GM21360 (cell line): ENCODE measurements around the gene MACROH2A1.
A peak's percentile ranks its signal among the peaks of the same experiment; 100 is the strongest.
"Not testable (repeated sequence)": the region's sequence is repeated elsewhere in the genome, so short reads cannot be mapped to it uniquely, and the experiment has no call there.

ENCODE experiments used
- ATAC-seq: cut with Tn5 transposase; IDR thresholded peaks from one replicate; pipeline ENCODE4 v1.9.1; 2021; ENCODE audit warnings: mild to moderate bottlenecking, moderate library complexity; ENCODE audit not compliant: unreplicated experiment

The MACROH2A1 gene

GRCh38 chr5:135379046-135379654 lies 19.9 kb downstream of the MACROH2A1 start:
- no peak for ATAC-seq

GRCh38 chr5:135377751-135378680 lies 21.0 kb downstream of the MACROH2A1 start:
- peak; percentile 16 for ATAC-seq

DNA sequence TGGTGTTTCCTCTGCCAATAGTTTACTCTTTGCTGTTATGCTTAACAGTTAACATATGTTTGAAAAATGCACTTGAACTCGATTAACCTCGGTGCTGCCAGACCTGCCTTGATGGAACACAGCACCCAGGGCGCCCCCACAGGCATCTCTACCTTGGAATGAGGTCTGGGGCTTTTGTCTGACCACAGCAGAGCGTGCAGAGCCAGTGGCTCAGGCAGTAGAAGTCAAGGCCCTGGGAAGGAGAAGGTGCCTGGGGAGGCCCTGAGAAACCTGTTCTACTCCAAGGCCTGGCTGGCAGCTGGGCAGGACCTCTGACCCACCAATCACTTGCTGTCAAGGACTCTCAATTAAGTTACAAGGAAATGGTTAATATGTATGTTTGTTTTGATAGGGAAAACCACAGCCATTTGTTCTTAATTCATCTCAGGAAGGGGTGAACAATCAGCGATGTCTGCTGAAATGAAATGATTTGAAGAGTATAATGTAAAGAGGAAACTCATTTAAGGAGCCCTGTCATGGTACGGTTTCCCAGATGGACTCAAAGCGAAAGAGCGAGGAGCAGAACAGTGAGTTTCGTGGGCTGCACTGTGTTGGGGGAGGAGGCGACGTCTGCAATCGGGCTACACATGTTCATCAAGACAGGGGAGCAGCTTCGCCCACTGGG lies 21.9 kb downstream of the MACROH2A1 start:
- peak; percentile 88 for ATAC-seq

DNA sequence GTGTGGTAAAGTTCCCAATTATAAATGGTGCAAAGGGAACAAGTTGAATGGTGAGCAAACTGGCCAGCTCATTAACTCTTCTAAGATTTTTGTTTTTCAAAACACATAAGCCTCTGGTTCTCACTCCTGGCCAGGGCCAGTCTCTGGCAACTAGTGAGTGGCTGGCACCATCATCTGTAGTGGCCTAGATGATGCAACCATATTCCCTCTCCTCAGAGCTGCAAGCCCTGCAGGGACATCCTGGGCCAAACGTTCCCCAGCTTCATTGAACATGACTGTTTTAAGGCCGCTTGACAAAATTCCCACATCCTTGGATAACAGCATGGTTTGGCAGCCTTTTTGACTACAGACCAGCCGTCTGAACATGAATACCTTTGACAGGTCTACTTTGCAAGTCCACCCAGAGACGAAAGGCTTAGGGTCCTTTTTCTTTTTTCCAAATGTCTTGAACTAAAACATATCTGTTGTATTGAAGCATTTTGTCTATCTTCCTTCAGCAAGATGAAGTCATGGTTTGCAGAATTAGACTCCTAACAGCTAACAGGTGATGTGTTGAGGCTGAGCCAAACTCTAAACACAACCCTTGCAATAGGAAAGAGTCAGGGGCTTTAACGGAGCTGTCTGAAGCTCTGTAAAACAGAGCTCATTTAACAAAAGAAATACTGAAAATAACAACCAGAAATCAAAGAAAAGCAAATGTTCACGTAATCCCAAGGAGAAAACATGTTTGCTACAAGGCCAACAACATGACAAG lies 23.8 kb downstream of the MACROH2A1 start:
- no peak for ATAC-seq

DNA sequence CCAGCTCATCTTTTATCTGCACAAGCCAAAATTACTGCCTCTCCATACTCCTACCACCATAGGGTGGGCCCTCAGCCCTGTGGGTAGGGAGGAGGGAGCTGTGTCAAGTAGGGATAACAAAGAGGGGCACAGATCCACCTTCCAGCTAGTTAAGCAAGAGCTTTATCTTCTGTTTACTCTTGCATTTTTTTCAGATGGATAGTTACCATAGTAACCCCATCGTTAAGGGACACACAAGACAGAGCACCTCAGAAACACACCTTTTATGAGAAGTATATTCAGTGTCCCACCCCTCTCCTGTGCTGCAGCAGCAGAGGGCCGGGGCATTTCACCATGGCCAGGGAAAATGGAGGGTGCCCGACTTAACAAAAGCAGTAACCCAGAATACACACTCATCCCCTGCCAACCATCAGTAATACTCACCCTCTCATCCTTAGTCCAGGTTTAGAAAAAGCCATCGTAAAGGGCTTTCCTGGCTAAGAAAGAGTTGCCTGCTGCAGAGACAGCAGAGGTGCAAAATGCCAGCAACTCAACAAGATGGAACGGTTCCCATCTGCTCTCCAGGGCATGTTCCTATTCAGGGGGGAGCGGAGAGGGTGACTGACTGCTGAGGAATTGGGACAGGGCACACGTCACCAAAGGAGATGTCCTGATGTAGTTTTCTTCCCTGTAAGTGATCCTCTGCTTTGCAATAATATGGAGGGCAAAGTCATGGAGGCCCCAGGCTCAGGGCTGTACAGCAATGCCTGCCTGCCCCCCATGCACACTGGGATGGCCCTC lies 25.1 kb downstream of the MACROH2A1 start:
- no peak for ATAC-seq

DNA sequence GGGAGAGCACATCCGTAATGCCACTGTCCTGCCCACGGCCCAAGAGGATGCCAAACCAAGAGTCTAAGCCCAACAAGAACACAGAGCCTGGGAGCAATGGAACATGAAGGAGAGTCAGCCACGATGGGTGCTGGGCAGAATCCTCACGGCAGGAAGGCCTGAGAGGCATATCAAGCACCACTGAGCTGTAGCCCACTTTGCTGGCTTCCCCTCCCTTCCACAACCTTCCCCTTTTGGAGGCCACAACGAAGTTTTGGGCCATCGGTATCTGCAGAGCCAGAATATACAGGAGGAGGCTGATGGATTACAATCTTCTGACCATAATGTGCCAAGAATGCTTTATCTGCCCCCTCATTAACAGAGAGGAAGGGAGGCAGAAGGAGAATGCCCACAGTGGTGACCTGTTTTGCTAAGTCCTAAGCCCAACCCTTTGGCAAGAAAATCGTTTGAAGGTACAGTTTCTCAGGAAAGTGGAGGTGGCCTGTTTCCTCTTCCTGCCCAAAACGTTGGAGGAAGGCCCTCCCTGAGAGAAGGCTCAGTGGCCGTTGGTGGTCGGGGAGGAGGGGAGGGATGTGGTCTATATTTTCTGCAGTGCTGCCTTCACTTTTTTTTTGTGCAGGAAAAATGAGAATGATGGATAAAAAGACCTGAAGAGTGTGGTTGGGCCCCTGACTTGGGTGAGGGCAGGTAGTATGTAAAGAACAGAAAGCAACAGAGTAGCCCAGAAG lies 26.2 kb downstream of the MACROH2A1 start:
- ATAC-seq: no peak

GRCh38 chr5:135371622-135372232 lies 27.3 kb downstream of the MACROH2A1 start:
- ATAC-seq: no peak

DNA sequence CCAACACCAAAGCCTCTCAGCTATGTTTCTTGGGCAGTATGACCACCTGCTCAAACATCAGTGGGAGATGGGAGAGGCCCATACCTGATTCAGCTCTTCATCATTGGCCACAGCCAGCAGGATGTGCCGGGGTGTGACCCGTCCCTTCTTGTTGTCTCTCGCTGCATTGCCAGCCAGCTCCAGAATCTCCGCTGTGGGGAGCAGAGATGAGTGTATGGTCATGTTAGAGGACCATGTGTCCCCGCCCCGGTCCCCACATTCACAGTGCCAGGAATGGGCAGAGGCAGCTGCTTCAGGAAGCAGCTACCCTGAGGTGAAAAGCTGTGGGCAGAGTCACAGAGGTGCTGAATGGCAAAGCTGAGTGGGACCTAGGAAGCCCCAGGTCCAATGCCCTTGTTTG lies 29.1 kb downstream of the MACROH2A1 start:
- no peak for ATAC-seq

- ATAC-seq: no peak
Measured at GRCh38 chr5:135367554-135367953, 31.5 kb downstream of the MACROH2A1 start.

- no peak for ATAC-seq
Measured at GRCh38 chr5:135367076-135367475, 32.0 kb downstream of the MACROH2A1 start.

DNA sequence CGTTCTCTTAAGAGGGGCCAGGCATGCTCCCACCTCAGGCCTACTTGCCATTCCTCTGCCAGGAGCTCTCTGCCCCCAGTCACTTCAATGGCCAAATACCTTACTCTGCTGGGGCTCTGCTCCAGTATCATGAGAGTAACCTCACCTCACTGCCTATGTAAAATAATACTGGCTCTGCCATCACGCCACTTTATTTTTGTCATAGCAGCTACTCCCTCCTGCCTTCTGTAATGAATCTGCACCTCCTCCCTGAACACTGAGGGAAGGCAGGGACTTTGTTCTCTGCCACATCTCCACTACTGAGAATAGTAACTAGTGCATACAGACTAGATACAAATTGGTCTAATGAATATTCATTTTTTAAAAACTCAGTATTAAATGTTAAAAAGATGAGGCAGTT lies 33.8 kb downstream of the MACROH2A1 start:
- no peak for ATAC-seq

DNA sequence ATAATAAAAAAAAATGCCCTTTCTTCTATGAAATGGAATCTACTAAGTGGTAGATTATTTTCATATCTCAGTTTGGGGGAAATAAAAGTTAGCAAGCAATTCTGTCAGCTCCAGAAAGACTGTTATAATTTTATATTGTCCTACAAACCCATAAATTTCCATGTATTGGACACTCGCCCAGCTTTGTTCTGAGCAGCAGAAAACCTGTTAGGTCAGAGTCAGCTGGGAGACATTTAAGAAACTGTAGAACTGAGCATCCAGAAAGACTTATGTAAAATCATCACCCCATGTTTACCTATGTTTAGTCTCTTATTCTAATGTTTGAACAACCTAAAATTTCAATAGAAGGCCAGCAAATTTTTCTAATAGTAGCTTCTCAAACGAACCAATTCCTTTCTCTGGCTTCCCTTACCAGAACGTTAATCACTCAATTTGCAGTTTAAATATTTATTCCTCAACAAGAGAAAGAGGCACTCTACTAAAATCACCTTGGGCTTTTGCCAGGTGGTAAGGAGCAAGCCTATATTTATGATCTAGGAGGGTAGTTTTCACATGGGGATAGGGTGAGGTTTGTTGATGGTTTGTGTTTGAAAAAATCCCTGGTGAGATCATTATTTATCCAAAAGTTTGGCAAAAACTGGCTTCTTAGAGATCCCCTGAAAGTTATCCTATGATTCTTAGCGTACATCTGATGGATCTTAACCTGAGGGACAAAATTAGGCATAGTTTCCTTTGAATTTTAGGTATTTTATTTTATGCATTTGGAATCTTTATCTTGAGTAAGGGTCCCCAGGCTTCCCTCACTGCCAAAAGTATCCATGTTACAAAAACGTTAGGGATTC lies 34.4 kb downstream of the MACROH2A1 start:
- no peak for ATAC-seq

- not testable (repeated sequence) for ATAC-seq
Measured at GRCh38 chr5:135363342-135363741, 35.7 kb downstream of the MACROH2A1 start.

- ATAC-seq: no peak
Measured at GRCh38 chr5:135362102-135362501, 36.9 kb downstream of the MACROH2A1 start.

GRCh38 chr5:135360278-135361274 lies 38.5 kb downstream of the MACROH2A1 start:
- ATAC-seq: no peak

DNA sequence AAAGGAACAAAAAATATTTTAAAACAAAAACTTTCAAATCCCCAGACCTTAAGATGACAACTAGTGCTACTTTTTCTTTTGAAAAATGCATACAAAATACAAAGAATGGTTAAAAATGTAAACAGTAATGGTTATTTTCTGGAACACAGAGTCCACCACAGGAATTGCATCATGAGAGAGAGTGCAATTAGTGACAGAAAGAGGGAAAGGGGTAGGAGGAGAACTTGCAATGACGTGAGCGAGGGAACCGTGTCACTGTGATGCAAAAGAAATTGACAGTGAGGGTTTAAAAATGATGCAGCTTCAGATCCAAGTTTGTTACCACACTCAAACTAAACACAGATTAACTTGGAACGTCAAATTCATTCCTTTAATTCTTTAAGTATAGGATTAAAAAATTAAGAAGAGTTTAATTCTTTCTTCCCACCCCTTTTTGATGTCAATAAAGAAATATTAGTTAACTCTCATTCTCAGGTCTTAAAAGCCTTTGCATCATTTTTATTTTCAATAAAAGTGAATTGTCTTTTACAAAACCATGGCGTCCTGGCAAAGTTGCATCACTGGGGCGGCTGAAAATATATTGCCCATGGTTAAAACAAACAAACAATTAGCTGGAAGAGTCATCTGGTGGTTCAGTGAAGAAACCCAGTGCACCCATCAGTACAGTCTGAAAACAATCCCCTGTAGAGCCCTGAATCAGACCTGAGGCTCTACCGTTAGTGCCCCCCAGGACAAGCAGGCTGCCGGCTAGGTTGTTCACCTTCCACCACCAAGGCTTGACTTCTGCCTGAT lies 39.5 kb downstream of the MACROH2A1 start:
- ATAC-seq: no peak
